HepG2 (cell line): ENCODE results near the gene PAFAH1B1. TPM values are rescaled to one million over a fixed set of nuclear protein-coding genes. Genes with fewer than 3 reads are reported as not detected.

Experiments used
- GATA4 ChIP-seq: sonication (generic); IDR thresholded peaks from 2 replicates; pipeline ENCODE4 v1.6.1; 2016; ENCODE audit warnings: antibody characterized with exemption, low read depth, borderline replicate concordance
- JUN ChIP-seq: sonication (generic); formaldehyde crosslinking; IDR thresholded peaks from 2 replicates; pipeline ENCODE4 v1.4.0; 2020; ENCODE audit warnings: mild to moderate bottlenecking, missing genetic modification reagents
- KLF12 ChIP-seq: sonication (generic); formaldehyde crosslinking; IDR thresholded peaks from 2 replicates; pipeline ENCODE4 v1.4.0; 2020; ENCODE audit warnings: missing genetic modification reagents, borderline replicate concordance
- KMT2A ChIP-seq: sonication (generic); formaldehyde crosslinking; IDR thresholded peaks from 2 replicates; pipeline ENCODE4 v1.4.0; 2020; ENCODE audit warnings: missing genetic modification reagents
- PRDM10 ChIP-seq: sonication (generic); formaldehyde crosslinking; IDR thresholded peaks from 2 replicates; pipeline ENCODE4 v1.4.0; 2020; ENCODE audit warnings: low read depth, missing genetic modification reagents
- SALL2 ChIP-seq: sonication (generic); formaldehyde crosslinking; IDR thresholded peaks from 2 replicates; pipeline ENCODE4 v1.8.1; 2023; ENCODE audit warnings: mild to moderate bottlenecking, missing genetic modification reagents, inconsistent platforms
- ZBTB7A ChIP-seq: sonication (generic); formaldehyde crosslinking; IDR thresholded peaks from 2 replicates; pipeline ENCODE4 v1.8.0; 2022; ENCODE audit warnings: mild to moderate bottlenecking, missing genetic modification reagents
- ZFYVE20 ChIP-seq: sonication (generic); formaldehyde crosslinking; IDR thresholded peaks from 2 replicates; pipeline ENCODE4 v1.8.0; 2023; ENCODE audit warnings: low read depth, mild to moderate bottlenecking, moderate library complexity, missing genetic modification reagents, borderline replicate concordance
- ZMYM3 ChIP-seq: sonication (generic); formaldehyde crosslinking; IDR thresholded peaks from 2 replicates; pipeline ENCODE4 v1.5.1; 2020; ENCODE audit warnings: mild to moderate bottlenecking, missing genetic modification reagents
- ZNF124 ChIP-seq: sonication (generic); formaldehyde crosslinking; IDR thresholded peaks from 2 replicates; pipeline ENCODE4 v1.4.0; 2020; ENCODE audit warnings: missing genetic modification reagents
- ZNF136 ChIP-seq: sonication (generic); formaldehyde crosslinking; IDR thresholded peaks from 2 replicates; pipeline ENCODE4 v1.8.1; 2022; ENCODE audit warnings: low read depth, mild to moderate bottlenecking, moderate library complexity, missing genetic modification reagents
- ZNF143 ChIP-seq: sonication (generic); formaldehyde crosslinking; IDR thresholded peaks from 2 replicates; pipeline ENCODE4 v1.4.0; 2020; ENCODE audit warnings: missing genetic modification reagents
- ZNF572 ChIP-seq: sonication (generic); formaldehyde crosslinking; IDR thresholded peaks from 2 replicates; pipeline ENCODE4 v1.5.1; 2020; ENCODE audit warnings: mild to moderate bottlenecking, missing genetic modification reagents
- ZNF607 ChIP-seq: sonication (generic); formaldehyde crosslinking; IDR thresholded peaks from 2 replicates; pipeline ENCODE4 v1.5.1; 2020; ENCODE audit warnings: missing genetic modification reagents, mild to moderate bottlenecking, borderline replicate concordance
- ZNF687 ChIP-seq: sonication (generic); formaldehyde crosslinking; IDR thresholded peaks from 2 replicates; pipeline ENCODE4 v1.5.1; 2020; ENCODE audit warnings: mild to moderate bottlenecking, missing genetic modification reagents, moderate library complexity
- ZNF713 ChIP-seq: sonication (generic); formaldehyde crosslinking; IDR thresholded peaks from 2 replicates; pipeline ENCODE4 v1.4.0; 2020; ENCODE audit warnings: mild to moderate bottlenecking, missing genetic modification reagents
- ZNF776 ChIP-seq: sonication (generic); formaldehyde crosslinking; IDR thresholded peaks from 2 replicates; pipeline ENCODE4 v1.4.0; 2020; ENCODE audit warnings: mild to moderate bottlenecking, missing genetic modification reagents
- ZNF777 ChIP-seq: sonication (generic); formaldehyde crosslinking; IDR thresholded peaks from 2 replicates; pipeline ENCODE4 v1.4.0; 2020; ENCODE audit warnings: missing genetic modification reagents
- polyA plus RNA-seq, 8 experiments: library from polyadenylated mRNA; depleted of rRNA in 3 of 8; stranded (reverse) in 7 of 8; unstranded in 1 of 8; fragments of >200 nt; fragmentation: Illumina TruSeq in 4 of 8; extraction: Trizol in 4 of 8; gene quantifications; 2 replicates each; pipeline versions ENCODE4 v1.2.1 to v1.2.3, GENCODE V29; 2011 to 2016; ENCODE audit warnings: low read depth in 4 of 8, missing spikeins in 1 of 8, mixed read lengths in 1 of 8; ENCODE audit not compliant: insufficient read depth in 1 of 8
- total RNA-seq, 5 experiments: library from RNA; depleted of rRNA; stranded (reverse); fragments of >200 nt; fragmentation: Illumina TruSeq; extraction: Trizol; gene quantifications; 2 replicates each; pipeline ENCODE4 v1.2.3, GENCODE V29; 2016; ENCODE audit warnings: low read depth in 1 of 5
- TF ChIP-seq, protein P1 (sequence below): sonication (generic); formaldehyde crosslinking; IDR thresholded peaks from 2 replicates; pipeline ENCODE4 v1.4.0; 2020; ENCODE audit warnings: missing genetic modification reagents

Gene PAFAH1B1
- total and polyA plus RNA-seq, 2 of the 13 experiments (the other 11 are each of a cell fraction or from before 2014, with no cell fraction given) = 46.0 to 64.9 TPM

- peak; percentile 84 for TF ChIP-seq ZNF687 (CRISPR knock-in tag)
- peak; percentile 62; the same call in 1 of the 2 replicates for TF ChIP-seq ZMYM3 (CRISPR knock-in tag)
- TF ChIP-seq ZFYVE20 (CRISPR knock-in tag) = 0 out of 2 replicates have a peak, but pooled peaks have one; percentile 45
- TF ChIP-seq ZNF607 (CRISPR knock-in tag) = peak; percentile 47; the same call in 1 of the 2 replicates
- peak; percentile 63; the same call in 1 of the 2 replicates for TF ChIP-seq ZNF143 (CRISPR knock-in tag)
- TF ChIP-seq ZNF572 (CRISPR knock-in tag) = 0 out of 2 replicates have a peak, but pooled peaks have one; percentile 29
- 0 out of 2 replicates have a peak, but pooled peaks have one; percentile 13 for TF ChIP-seq ZBTB7A (CRISPR knock-in tag)
- no peak for TF ChIP-seq ZNF136
- TF ChIP-seq KMT2A (CRISPR knock-in tag) = peak; percentile 60; the same call in 1 of the 2 replicates
- TF ChIP-seq, protein P1, sequence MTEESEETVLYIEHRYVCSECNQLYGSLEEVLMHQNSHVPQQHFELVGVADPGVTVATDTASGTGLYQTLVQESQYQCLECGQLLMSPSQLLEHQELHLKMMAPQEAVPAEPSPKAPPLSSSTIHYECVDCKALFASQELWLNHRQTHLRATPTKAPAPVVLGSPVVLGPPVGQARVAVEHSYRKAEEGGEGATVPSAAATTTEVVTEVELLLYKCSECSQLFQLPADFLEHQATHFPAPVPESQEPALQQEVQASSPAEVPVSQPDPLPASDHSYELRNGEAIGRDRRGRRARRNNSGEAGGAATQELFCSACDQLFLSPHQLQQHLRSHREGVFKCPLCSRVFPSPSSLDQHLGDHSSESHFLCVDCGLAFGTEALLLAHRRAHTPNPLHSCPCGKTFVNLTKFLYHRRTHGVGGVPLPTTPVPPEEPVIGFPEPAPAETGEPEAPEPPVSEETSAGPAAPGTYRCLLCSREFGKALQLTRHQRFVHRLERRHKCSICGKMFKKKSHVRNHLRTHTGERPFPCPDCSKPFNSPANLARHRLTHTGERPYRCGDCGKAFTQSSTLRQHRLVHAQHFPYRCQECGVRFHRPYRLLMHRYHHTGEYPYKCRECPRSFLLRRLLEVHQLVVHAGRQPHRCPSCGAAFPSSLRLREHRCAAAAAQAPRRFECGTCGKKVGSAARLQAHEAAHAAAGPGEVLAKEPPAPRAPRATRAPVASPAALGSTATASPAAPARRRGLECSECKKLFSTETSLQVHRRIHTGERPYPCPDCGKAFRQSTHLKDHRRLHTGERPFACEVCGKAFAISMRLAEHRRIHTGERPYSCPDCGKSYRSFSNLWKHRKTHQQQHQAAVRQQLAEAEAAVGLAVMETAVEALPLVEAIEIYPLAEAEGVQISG (CRISPR knock-in tag) = peak; percentile 86
- peak; percentile 68; the same call in 1 of the 2 replicates for TF ChIP-seq PRDM10 (CRISPR knock-in tag)
- TF ChIP-seq GATA4 = no peak
- peak; percentile 84; the same call in 1 of the 2 replicates for TF ChIP-seq ZNF713 (CRISPR knock-in tag)
- TF ChIP-seq ZNF776 (CRISPR knock-in tag) = no peak; the same call in 1 of the 2 replicates
- 0 out of 2 replicates have a peak, but pooled peaks have one; percentile 37 for TF ChIP-seq SALL2
- TF ChIP-seq KLF12 (CRISPR knock-in tag) = peak; percentile 99
- peak; percentile 77 for TF ChIP-seq ZNF777 (CRISPR knock-in tag)
- peak; percentile 27; the same call in 1 of the 2 replicates for TF ChIP-seq ZNF124
- TF ChIP-seq JUN (CRISPR knock-in tag) = 0 out of 2 replicates have a peak, but pooled peaks have one; percentile 44
Measured at GRCh38 chr17:2711608-2712299, 118.3 kb downstream of the PAFAH1B1 start, which contains the start of gene CLUH (continued).
